Psoas muscle (tissue), 8 donors: Measurements from ENCODE around the gene TM9SF4. TPM values are rescaled to one million over a fixed set of nuclear protein-coding genes. Genes with fewer than 3 reads are reported as not detected.

Experiments
- ATAC-seq, 4 donors: fragments of 200-7000 bp; cut with Tn5 transposase; one replicate each; pipeline ENCODE4 v1.9.1; 2020; ENCODE audit warnings: moderate library complexity in 3 of 4, mild to moderate bottlenecking in 2 of 4
- DNase-seq, 2 donors: peaks; one replicate each; pipeline ENCODE4 v3.0.0-alpha.2; 2020
- H3K27ac ChIP-seq: fragments of 200-600 bp; one replicate; pipeline ENCODE4 v1.8.0; 2022
- H3K27me3 ChIP-seq, 3 donors: fragments of 200-600 bp in 1 of 3; one replicate each; pipeline versions ENCODE4 v1.6.1 to v1.8.0; 2013 to 2022; ENCODE audit warnings: low read length in 2 of 3, mild to moderate bottlenecking in 2 of 3, moderate library complexity in 1 of 3; ENCODE audit not compliant: insufficient read depth in 3 of 3
- H3K36me3 ChIP-seq, 2 donors: fragments of 200-600 bp in 1 of 2; one replicate each; pipeline versions ENCODE4 v1.6.1 to v1.8.0; 2013 to 2022; ENCODE audit warnings: low read depth in 1 of 2, mild to moderate bottlenecking in 1 of 2, moderate library complexity in 1 of 2; ENCODE audit not compliant: insufficient read depth in 1 of 2
- H3K4me1 ChIP-seq: fragments of 200-600 bp; one replicate; pipeline ENCODE4 v1.8.0; 2022
- H3K4me3 ChIP-seq: fragments of 200-600 bp; one replicate; pipeline ENCODE4 v1.8.0; 2022; ENCODE audit warnings: mild to moderate bottlenecking
- H3K9me3 ChIP-seq: fragments of 200-600 bp; one replicate; pipeline ENCODE4 v1.8.0; 2022
- WGBS, 3 donors: extraction: QIAGEN DNeasy Blood & Tissue Kit; methylation state at CpG; one replicate each; pipeline versions ENCODE4 v1.1.6 to v1.1.7; 2013; 5-methylcytosine and 5-hydroxymethylcytosine counted together
- intact Hi-C, 2 donors: fragments of 100-400 bp; cut with DNase I; formaldehyde crosslinking; loops; one replicate each; pipeline versions ENCODE4 v1.11.0 to v1.14.2; 2022
- polyA plus RNA-seq, 3 donors: library from polyadenylated mRNA; stranded (reverse); fragments of 200-250 nt; gene quantifications; one replicate each; pipeline ENCODE4 v1.2.3, GENCODE V29; 2013
- total RNA-seq, 4 donors: library from RNA; stranded (reverse); fragmentation: NEBNext Ultra II Directional in 2 of 4; extraction: Animal tissue kit (Norgen Biotek cat#: 25700) in 2 of 4; gene quantifications; one replicate each; pipeline versions ENCODE4 v1.2.1 to v1.2.4, GENCODE V29; 2021 to 2023
- TF ChIP-seq, protein P1 (sequence below): fragments of 200-600 bp; IDR thresholded peaks from one replicate; pipeline ENCODE4 v1.8.0; 2022; ENCODE audit warnings: antibody characterized with exemption
- donor health status: healthy with polysubstance abuse.
- donor health status: DM: no; HTN: no; CAD: no; lungs with moderate emphysema.
- donor health status: Bipolar disorder and iron deficiency.
- donor health status: healthy.
- donor health status: DM: yes; HTN: yes; CAD: no.
- donor health status: DM: no; HTN: no; CAD: no.
- donor health status: DM: no; HTN: no; CAD: no.
- donor health status: DM: yes; HTN: yes; CAD: no.

The TM9SF4 gene
- total and polyA plus RNA-seq, 7 donors: 14.0 to 28.0 (median 25.7) TPM

- H3K27ac ChIP-seq: peak overlapping the region; percentile 24
- no peaks in the 10 kb centered on the region for H3K27me3 ChIP-seq
- ATAC-seq (no peak), DNase-seq (no peak)
- H3K4me3 ChIP-seq: no peak overlapping the region
- H3K9me3 ChIP-seq: no peaks in the 10 kb centered on the region
- TF ChIP-seq, protein P1, sequence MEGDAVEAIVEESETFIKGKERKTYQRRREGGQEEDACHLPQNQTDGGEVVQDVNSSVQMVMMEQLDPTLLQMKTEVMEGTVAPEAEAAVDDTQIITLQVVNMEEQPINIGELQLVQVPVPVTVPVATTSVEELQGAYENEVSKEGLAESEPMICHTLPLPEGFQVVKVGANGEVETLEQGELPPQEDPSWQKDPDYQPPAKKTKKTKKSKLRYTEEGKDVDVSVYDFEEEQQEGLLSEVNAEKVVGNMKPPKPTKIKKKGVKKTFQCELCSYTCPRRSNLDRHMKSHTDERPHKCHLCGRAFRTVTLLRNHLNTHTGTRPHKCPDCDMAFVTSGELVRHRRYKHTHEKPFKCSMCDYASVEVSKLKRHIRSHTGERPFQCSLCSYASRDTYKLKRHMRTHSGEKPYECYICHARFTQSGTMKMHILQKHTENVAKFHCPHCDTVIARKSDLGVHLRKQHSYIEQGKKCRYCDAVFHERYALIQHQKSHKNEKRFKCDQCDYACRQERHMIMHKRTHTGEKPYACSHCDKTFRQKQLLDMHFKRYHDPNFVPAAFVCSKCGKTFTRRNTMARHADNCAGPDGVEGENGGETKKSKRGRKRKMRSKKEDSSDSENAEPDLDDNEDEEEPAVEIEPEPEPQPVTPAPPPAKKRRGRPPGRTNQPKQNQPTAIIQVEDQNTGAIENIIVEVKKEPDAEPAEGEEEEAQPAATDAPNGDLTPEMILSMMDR: no peak
- peaks cover 0 to 79% of the 10 kb centered on the region in 2 donors for H3K36me3 ChIP-seq
- peaks cover 17% of the 10 kb centered on the region for H3K4me1 ChIP-seq
- 76 to 81% (median 77%) methylated on average over 6 of the region's 6 CpGs for WGBS, 3 donors
- intact Hi-C loops: loop anchor here in 1 of 2 donors (5.0 kb wide), 1 partner anchor 50 kb away; no protein-coding TSS in a partner anchor
Observed at GRCh38 chr20:32152421-32153155, 43.1 kb downstream of the TM9SF4 start.

DNA sequence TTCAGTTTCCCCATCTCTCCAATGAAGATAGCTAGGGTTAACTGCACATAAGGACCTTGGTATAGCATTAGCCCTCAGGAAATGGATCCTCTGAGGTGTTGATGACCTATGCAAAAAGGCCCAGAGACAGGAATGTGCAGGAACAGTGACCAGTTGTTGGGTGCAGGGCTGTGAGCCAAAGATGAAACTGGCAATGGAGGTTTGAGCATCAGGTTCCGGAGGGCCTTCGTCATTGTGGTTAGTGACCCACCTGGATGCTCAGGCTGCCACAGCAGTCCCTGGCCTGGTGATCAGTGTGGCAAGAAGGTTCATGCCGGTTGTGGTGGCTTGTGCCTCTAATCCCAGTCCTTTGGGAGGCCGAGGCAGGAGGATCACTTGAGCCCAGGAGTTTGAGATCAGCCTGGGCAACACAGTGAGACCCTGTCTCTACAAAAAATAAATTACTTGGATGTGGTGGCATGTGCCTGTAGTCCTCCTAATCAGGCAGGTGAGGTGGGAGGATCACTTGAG lies 43.7 kb downstream of the TM9SF4 start:
- Histone ChIP-seq H3K27me3 (no peaks in the 10 kb centered on the region), H3K9me3 (no peaks in the 10 kb centered on the region), H3K36me3 (peaks cover 0 to 79% of the 10 kb centered on the region in 2 donors), H3K4me3 (no peak overlapping the region), H3K4me1 (peaks cover 17% of the 10 kb centered on the region), H3K27ac (peak overlapping the region; percentile 24)
- WGBS, 3 donors: 66 to 76% (median 70%) methylated on average over 4 of the region's 4 CpGs
- ATAC-seq (peak in 3 of 4 donors; percentile 22 to 36 (median 36)), DNase-seq (no peak)
- intact Hi-C loops: loop anchor here in 1 of 2 donors (5.0 kb wide), 1 partner anchor 49 kb away; no protein-coding TSS in a partner anchor
- TF ChIP-seq, protein P1: no peak

GRCh38 chr20:32153771-32154170 lies 44.3 kb downstream of the TM9SF4 start:
- WGBS, 3 donors: 94 to 97% (median 97%) methylated on average over 5 of the region's 5 CpGs
- peaks cover 0 to 80% of the 10 kb centered on the region in 2 donors for H3K36me3 ChIP-seq
- no peak overlapping the region for H3K4me3 ChIP-seq
- H3K27me3 ChIP-seq: no peaks in the 10 kb centered on the region
- TF ChIP-seq, protein P1: no peak
- ATAC-seq: no peak
- intact Hi-C loops: loop anchor here in 1 of 2 donors (5.0 kb wide), 1 partner anchor 49 kb away; no protein-coding TSS in a partner anchor
- H3K4me1 ChIP-seq: peaks cover 17% of the 10 kb centered on the region
- peak overlapping the region; percentile 23 for H3K27ac ChIP-seq
- H3K9me3 ChIP-seq: no peaks in the 10 kb centered on the region
- DNase-seq: no peak

DNA sequence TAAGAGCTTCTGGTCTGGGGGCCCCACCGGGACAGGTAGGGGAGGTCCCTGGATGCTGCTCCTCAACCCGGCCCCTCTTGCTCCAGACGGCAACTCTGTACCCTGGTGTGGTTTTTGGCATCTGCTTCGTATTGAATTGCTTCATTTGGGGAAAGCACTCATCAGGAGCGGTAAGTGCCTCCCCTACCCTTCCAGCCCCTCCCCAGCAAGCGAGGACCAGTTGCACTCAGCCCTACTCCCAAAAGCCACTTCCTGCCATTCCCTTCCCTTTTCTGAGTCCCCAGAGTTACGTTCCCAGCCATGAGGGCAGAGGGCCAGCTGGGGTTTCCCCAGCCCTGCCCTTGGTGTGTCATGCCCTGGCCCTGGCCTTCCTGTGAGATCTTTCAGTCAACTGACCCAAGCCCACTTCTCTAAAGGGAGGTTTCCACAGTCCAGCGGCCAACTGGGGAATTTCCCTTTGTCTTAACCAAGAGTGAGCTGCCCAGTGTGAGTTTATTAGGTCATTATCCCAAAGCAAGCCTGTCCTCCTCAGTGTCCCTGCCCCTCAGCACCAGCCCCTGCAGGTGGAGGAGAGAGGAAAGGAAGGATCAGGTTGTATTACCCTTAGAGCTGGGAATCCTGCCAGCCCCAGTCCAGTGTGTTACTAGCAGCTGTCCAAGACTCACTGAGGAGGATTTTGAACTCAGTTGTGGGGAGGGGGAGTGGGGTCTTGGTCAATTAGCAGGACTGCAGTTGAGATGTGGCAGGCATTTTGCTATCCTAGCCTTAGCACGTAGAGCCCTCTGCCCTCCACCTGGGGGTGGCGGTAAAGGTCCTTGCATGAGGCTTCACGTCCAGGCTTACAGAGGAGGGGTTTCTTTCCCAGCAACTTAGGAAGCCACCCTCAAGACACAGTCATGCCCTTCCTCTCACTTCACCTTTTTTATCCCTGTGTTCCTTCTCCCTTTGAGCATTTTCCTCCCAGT lies 45.8 kb downstream of the TM9SF4 start:
- Histone ChIP-seq H3K27me3 (no peaks in the 10 kb centered on the region), H3K36me3 (peaks cover 0 to 81% of the 10 kb centered on the region in 2 donors), H3K4me3 (no peak overlapping the region), H3K4me1 (peaks cover 17% of the 10 kb centered on the region), H3K9me3 (no peaks in the 10 kb centered on the region), H3K27ac (peak overlapping the region; percentile 72)
- ATAC-seq (peak; percentile 83 to 88 (median 86)), DNase-seq (peak; percentile 90 to 91)
- TF ChIP-seq, protein P1: peak; percentile 13
- WGBS, 3 donors: 34 to 47% (median 43%) methylated on average over 11 of the region's 11 CpGs
- intact Hi-C loops: no loop called here
